D721Med (cell line): ENCODE results near the gene CTU1.

Source experiments
- DNase-seq: peaks from one replicate; pipeline ENCODE4 v3.0.0; 2011; ENCODE audit warnings: low spot score; ENCODE audit not compliant: insufficient read length
- FAIRE-seq: peaks from 2 replicates; lab custom pipeline; 2011; peaks lifted over from hg19 to GRCh38; lab: Jason Lieb, UNC
- CTCF ChIP-seq: IDR thresholded peaks from 2 replicates; pipeline ENCODE4 v1.5.1; 2012; ENCODE audit warnings: mild to moderate bottlenecking, control low read depth; ENCODE audit not compliant: insufficient read depth; ENCODE audit errors: missing control alignments

CTU1 gene

GRCh38 chr19:51060973-51061372 lies 47.2 kb downstream of the CTU1 start:
- TF ChIP-seq CTCF: no peak
- FAIRE-seq (no peak), DNase-seq (no peak)

DNA sequence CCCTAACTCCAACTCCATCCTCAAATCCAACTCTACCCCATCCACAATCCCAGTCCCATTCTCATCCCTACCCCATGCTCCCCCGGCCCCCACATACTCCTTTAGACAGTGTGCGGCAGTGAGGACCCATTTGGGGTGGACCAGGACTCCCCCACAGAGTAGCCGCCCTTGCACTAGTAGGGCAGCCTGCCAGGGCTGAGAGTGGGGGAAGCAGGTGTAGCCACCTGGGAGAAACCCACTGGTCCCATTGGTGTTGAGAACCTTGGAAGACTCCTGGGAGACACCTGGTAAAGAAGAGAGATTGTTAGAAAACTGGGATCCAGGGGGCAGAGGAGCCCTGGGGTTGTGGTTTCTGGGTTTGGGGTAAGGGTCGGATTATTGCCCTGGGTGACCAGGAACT lies 47.9 kb downstream of the CTU1 start:
- DNase-seq (no peak), FAIRE-seq (no peak)
- no peak for TF ChIP-seq CTCF

DNA sequence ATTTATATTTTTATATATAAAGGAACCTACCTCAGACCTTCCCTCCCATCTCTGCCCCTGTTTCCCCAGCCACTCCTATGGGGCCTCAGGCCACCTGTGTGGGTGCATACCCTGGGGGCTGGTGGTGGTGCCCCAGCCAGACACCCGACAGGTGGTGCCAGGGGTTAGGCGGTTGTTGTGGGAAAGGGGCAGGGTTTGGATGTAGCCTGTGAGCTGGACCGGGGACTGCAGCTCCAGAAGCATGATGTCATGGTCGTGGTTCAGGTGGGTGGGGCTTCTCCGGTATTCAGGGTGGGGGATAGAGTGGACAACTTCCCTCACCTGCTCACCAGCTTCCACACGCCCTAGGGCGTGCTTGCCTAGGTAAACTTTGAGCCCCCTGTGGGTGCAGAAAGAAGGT lies 48.5 kb downstream of the CTU1 start:
- DNase-seq (no peak), FAIRE-seq (no peak)
- no peak for TF ChIP-seq CTCF

DNA sequence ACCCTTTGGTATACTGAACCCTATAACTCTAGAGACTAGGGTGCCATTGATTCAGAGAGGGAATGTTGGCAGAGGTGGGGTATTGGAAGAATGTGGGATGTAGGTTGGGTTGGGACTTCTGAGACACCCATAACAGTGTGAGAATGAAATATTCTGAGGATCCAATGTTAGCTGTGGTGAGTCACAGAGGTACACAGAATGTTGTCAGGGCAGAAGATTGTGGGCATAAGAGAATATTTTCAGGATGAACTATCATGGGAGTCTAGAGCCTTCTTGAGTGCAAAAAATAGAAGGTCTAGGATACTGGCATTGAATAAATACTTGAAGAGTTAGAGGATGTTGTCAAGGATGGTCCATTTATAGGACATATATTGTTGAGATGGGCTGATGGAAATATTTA lies 52.3 kb downstream of the CTU1 start:
- FAIRE-seq (no peak), DNase-seq (no peak)
- no peak for TF ChIP-seq CTCF
